AG04450 (cell line): ENCODE data around the gene CAMK2B. TPM values are rescaled to one million over a fixed set of nuclear protein-coding genes. Genes with fewer than 3 reads are reported as not detected.

Source experiments
- CTCF ChIA-PET: fragments of 300-600, 350-600 bp; formaldehyde crosslinking; extraction: SDS; loops from one replicate; lab custom pipeline; 2022; ENCODE audit warnings: antibody characterized with exemption, inconsistent platforms; lab: Charles Lee
- POLR2A ChIA-PET: fragments of 350-600 bp; formaldehyde crosslinking; extraction: SDS; loops from one replicate; lab custom pipeline; 2021; ENCODE audit warnings: antibody characterized with exemption, inconsistent platforms; lab: Yijun Ruan, JAX
- DNase-seq: peaks from one replicate; pipeline ENCODE4 v3.0.0-alpha.2; 2011; ENCODE audit warnings: low read depth, low spot score
- H3K27ac ChIP-seq: one replicate; pipeline ENCODE4 v1.5.1; 2012; ENCODE audit warnings: low read depth, low read length, control low read depth
- H3K27me3 ChIP-seq: one replicate; pipeline ENCODE4 v1.6.0; 2012; ENCODE audit warnings: low read length; ENCODE audit not compliant: control insufficient read depth, insufficient read depth
- H3K4me3 ChIP-seq: 2 replicates; pipeline ENCODE4 v1.5.1; 2011; ENCODE audit warnings: mild to moderate bottlenecking, low read depth, low read length, control low read depth
- H3K9me3 ChIP-seq: 2 replicates; pipeline ENCODE4 v1.5.1; 2012; ENCODE audit warnings: low read length; ENCODE audit not compliant: control insufficient read depth, insufficient read depth
- polyA plus RNA-seq: library from polyadenylated mRNA; depleted of rRNA; stranded (reverse); fragments of >200 nt; gene quantifications from 2 replicates; pipeline ENCODE4 v1.2.3, GENCODE V29; 2011
- TF ChIP-seq, protein P1 (sequence below): IDR thresholded peaks from 2 replicates; pipeline ENCODE4 v1.5.1; 2011; ENCODE audit warnings: low read depth, low read length, control low read depth, inconsistent platforms

The CAMK2B gene
- polyA plus RNA-seq, 1 experiment, result not detected

DNA sequence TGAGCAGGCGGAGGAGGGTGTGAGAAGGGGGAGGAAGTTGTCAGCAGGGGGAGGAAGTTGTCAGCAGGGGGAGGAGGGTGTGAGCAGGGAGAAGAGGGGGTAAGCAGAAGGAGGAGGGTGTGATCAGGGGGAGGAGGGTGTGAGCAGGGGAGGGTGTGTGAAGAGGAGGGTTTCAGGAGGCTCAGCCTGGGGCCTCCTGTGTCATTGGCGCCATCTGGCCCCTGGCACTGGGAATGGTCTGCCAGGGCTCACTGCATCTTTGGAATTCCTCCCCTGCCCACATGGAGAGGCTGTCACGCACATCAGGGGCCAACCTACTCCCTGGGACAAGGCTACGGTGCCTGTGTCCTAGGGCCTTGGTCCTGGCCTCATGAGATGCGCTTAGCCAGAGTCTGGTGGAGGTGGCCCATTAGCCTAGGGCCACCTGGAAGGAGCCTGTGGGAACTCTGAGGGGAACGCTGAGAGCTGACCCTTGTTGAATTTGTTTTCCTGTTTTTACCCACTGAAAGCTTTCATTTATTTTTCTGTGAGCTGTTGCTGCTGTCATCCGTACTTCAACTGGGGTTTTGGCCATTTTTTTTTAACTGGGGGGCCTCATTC is 18.0 kb downstream of the CAMK2B start:
- DNase-seq, result no peak
- Histone ChIP-seq H3K4me3 (no peak overlapping the region), H3K27ac (no peak overlapping the region), H3K27me3 (peaks cover 24% of the 10 kb centered on the region), H3K9me3 (no peaks in the 10 kb centered on the region; the same call in 1 of the 2 replicates)
- CTCF ChIA-PET, result interaction anchor here (0.6 to 2.2 kb wide), 2 partner anchors 66 to 144 kb away, joined by 3 to 13 read pairs; no protein-coding TSS in a partner anchor
- POLR2A ChIA-PET, result no interaction called here
- TF ChIP-seq, protein P1, sequence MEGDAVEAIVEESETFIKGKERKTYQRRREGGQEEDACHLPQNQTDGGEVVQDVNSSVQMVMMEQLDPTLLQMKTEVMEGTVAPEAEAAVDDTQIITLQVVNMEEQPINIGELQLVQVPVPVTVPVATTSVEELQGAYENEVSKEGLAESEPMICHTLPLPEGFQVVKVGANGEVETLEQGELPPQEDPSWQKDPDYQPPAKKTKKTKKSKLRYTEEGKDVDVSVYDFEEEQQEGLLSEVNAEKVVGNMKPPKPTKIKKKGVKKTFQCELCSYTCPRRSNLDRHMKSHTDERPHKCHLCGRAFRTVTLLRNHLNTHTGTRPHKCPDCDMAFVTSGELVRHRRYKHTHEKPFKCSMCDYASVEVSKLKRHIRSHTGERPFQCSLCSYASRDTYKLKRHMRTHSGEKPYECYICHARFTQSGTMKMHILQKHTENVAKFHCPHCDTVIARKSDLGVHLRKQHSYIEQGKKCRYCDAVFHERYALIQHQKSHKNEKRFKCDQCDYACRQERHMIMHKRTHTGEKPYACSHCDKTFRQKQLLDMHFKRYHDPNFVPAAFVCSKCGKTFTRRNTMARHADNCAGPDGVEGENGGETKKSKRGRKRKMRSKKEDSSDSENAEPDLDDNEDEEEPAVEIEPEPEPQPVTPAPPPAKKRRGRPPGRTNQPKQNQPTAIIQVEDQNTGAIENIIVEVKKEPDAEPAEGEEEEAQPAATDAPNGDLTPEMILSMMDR, result peak; percentile 43

DNA sequence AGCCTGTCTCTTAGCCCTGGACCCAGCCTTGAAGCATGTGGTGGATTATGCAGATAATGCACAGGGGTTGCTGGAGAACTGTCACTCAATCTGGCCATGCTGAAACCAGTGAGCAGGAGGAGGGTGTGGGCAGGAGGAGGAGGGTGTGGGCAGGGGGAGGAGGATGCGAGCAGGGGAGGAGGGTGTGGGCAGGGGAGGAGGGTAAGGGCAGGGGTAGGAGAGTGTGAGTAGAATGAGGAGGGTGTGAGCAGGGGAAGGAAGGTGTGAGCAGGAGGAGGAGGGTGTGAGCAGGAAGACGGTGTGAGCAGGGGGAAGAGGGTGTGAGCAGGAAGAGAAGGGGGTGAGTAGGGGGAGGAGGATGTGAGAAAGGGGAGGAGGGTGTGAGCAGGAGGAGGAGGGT is 18.8 kb downstream of the CAMK2B start:
- H3K27ac ChIP-seq, result no peak overlapping the region
- ChIA-PET POLR2A (no interaction called here), CTCF (no interaction called here)
- no peaks in the 10 kb centered on the region; the same call in 1 of the 2 replicates for H3K9me3 ChIP-seq
- H3K4me3 ChIP-seq, result no peak overlapping the region
- DNase-seq, result no peak
- TF ChIP-seq, protein P1, result no peak
- H3K27me3 ChIP-seq, result peaks cover 21% of the 10 kb centered on the region

DNA sequence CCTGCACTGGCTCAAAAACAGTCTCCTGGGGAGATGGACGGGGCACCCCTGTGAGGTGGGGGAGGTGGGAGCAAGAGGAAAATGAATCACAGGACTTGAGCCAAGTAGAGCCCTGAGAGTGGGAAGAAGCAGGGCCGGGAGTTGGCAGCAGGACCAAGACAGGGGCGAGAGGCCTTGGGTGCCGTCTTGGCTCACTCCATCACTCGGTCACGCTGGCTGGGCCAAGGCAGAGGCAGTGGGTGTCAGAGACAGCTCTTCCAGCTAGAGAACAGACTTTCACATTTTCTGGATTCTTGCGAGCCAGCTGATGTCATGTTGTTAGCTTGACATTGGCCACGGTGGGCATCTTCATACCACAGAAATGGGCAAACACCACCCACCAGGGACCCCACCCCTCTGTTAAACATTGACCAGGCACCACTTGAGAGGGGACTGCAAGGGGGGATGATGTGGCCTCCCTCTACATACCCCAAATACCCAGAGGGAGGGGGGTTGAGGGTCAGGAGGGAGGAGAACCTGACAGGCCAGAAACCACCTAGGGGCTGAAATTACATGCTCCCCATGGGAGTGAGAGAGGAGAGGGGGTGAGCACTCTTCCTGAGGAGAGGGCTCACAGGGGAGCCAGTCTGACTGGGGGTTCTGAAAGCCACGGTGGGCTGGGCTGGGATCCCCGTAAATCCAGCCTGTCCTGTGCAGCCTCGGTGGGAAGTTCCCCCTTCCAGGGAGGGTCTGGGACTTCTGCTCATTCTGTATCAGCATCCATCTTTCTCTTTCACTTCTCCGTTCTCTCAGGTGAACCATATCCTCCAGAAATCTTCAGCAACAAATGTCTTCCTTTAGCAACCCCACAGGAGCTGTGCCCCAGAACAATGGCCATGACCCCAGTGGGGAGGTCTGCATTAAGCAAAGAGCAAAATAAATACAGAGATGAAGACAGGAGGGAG is 19.6 kb downstream of the CAMK2B start:
- TF ChIP-seq, protein P1, result no peak
- CTCF ChIA-PET, result no interaction called here
- Histone ChIP-seq H3K9me3 (no peaks in the 10 kb centered on the region; the same call in 1 of the 2 replicates), H3K4me3 (no peak overlapping the region), H3K27me3 (peaks cover 26% of the 10 kb centered on the region), H3K27ac (no peak overlapping the region)
- no peak for DNase-seq
- POLR2A ChIA-PET, result no interaction called here

DNA sequence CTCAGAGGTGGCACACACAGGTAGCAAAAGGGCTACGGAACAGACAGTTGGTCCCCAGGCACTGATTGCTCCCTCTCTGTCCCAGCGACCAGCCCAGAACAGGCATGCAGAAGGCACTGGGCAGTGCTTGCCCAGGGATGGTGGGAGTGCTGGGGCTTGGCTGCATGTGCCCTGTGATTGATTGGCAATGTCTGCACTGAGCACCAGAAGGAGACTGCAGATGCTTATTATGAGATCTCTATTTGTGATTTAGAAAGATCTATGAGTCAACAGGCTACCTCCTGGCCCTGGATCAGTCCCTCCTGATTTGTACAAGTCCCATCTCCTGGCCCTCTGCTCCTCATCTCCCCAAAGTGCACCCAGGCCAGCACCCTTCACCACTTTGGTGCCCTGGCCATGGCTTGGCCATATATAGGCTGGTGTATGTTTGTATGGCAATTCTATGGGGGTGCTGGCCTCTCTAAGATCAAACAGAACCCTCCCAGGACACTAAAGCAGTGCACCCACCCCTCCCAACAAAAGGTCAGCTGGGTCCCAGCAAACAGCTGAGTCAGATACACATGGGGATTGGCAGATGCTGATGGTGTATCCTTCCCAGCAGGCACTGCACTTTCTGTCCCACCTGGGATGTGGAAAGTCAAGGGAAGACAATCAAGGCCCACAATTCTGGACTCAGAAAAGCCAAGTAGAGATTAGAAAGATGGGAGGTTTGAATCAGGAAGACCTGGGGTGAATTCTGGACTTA is 30.9 kb downstream of the CAMK2B start:
- DNase-seq, result no peak
- ChIA-PET POLR2A (no interaction called here), CTCF (no interaction called here)
- TF ChIP-seq, protein P1, result no peak
- Histone ChIP-seq H3K27ac (no peak overlapping the region), H3K27me3 (peaks cover 58% of the 10 kb centered on the region), H3K4me3 (no peak overlapping the region), H3K9me3 (no peaks in the 10 kb centered on the region)
